SK-N-MC (cell line): Measurements from ENCODE around the gene KLHDC2.

Experiments
- EZH2 ChIP-seq: fragments of 200-600 bp; sonication (generic); IDR thresholded peaks from one replicate; pipeline ENCODE4 v1.6.1; 2017; ENCODE audit warnings: antibody characterized with exemption
- POLR2AphosphoS5 ChIP-seq: IDR thresholded peaks from 2 replicates; pipeline ENCODE4 v1.6.1; 2012; ENCODE audit warnings: mild to moderate bottlenecking, low read depth, low read length, borderline replicate concordance

- TF ChIP-seq EZH2 (no peak), POLR2AphosphoS5 (no peak)
Measured at GRCh38 chr14:49816844-49817243, 48.9 kb downstream of the KLHDC2 start.
